Left cardiac atrium (tissue), 4 donors: ENCODE measurements around the gene CELSR1. TPM values are rescaled to one million over a fixed set of nuclear protein-coding genes. Genes with fewer than 3 reads are reported as not detected.

ENCODE experiments used
- ATAC-seq, 2 donors: fragments of 200-7000 bp; cut with Tn5 transposase; one replicate each; pipeline ENCODE4 v1.9.1; 2020; ENCODE audit warnings: mild to moderate bottlenecking in 2 of 2, moderate library complexity in 2 of 2
- DNase-seq: peaks from one replicate; pipeline ENCODE4 v3.0.0-alpha.2; 2020
- intact Hi-C, 2 donors: fragments of 100-400 bp; cut with DNase I; formaldehyde crosslinking; loops; one replicate each; pipeline versions ENCODE4 v1.14.1 to v1.15.1; 2022 to 2023
- long read RNA-seq: library from polyadenylated mRNA; unstranded; transcript quantifications from one replicate; pipeline ENCODE4 v2.0.0, GENCODE V29; 2021
- total RNA-seq, 2 donors: library from RNA; stranded (reverse); fragmentation: NEBNext Ultra II Directional; extraction: Animal tissue kit (Norgen Biotek cat#: 25700); gene quantifications; one replicate each; pipeline ENCODE4 v1.2.1, GENCODE V29; 2021
- donor health status: DM: no; HTN: yes; CAD: no.
- donor health status: DM: no; HTN: yes; CAD: no; lungs with severe emphysema.
- donor health status: DM: yes; HTN: yes; CAD: no.
- donor health status: Dilated cardiomyopathy.

CELSR1 gene, protein sequence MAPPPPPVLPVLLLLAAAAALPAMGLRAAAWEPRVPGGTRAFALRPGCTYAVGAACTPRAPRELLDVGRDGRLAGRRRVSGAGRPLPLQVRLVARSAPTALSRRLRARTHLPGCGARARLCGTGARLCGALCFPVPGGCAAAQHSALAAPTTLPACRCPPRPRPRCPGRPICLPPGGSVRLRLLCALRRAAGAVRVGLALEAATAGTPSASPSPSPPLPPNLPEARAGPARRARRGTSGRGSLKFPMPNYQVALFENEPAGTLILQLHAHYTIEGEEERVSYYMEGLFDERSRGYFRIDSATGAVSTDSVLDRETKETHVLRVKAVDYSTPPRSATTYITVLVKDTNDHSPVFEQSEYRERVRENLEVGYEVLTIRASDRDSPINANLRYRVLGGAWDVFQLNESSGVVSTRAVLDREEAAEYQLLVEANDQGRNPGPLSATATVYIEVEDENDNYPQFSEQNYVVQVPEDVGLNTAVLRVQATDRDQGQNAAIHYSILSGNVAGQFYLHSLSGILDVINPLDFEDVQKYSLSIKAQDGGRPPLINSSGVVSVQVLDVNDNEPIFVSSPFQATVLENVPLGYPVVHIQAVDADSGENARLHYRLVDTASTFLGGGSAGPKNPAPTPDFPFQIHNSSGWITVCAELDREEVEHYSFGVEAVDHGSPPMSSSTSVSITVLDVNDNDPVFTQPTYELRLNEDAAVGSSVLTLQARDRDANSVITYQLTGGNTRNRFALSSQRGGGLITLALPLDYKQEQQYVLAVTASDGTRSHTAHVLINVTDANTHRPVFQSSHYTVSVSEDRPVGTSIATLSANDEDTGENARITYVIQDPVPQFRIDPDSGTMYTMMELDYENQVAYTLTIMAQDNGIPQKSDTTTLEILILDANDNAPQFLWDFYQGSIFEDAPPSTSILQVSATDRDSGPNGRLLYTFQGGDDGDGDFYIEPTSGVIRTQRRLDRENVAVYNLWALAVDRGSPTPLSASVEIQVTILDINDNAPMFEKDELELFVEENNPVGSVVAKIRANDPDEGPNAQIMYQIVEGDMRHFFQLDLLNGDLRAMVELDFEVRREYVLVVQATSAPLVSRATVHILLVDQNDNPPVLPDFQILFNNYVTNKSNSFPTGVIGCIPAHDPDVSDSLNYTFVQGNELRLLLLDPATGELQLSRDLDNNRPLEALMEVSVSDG (N-terminal part only)
- 1 to 10 TPM; 6.5 to 8.1 TPM for total RNA-seq
- long read RNA-seq, partial matches to known transcripts: 6 of 9 reads
- long read RNA-seq, other reads (novel, unspliced or antisense): 3 of 9 reads

DNA sequence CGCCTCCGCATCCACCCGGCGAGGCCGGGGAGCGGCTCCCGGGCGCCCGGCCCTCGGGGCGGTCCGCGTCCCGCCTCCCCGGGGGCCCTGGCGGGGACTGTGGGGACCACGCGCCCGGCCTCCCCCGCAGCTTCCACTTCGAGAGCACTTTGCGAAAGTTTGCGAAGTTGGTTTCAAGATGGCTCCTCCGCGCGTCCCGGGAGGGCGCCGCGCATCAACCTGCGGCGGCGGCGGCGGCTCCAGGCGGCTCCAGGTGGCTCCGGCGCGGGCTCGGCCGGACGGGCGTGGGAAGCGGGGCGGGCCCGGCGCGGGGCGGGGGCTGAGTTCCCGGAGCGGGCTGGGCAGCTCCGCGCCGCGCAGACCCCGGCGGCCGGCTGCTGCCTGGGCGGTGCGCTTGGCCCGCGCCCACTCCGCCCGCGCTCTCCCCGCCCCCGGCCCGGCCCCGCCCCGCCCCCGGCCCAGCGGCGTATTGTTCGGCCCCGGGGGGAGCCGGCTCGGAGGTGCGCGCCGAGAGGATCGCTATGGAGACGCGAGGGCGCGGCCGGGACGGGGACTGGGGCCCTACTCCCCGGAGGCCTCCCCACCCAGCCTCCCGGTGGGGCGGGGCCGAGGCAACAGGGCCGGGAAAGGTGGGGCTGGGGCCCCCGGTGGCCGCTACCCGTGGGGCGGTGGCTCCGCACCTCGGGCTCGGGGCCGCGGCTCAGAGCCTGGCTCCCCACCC lies at the start of gene CELSR1:
CELSR1 (minus strand) TSS at position 396 of the 721 bp plus-strand sequence. CDS start 450 bp downstream, outside the sequence.
- ATAC-seq (peak; percentile 49 to 69), DNase-seq (no peak)
- intact Hi-C loops: no loop called here

DNA sequence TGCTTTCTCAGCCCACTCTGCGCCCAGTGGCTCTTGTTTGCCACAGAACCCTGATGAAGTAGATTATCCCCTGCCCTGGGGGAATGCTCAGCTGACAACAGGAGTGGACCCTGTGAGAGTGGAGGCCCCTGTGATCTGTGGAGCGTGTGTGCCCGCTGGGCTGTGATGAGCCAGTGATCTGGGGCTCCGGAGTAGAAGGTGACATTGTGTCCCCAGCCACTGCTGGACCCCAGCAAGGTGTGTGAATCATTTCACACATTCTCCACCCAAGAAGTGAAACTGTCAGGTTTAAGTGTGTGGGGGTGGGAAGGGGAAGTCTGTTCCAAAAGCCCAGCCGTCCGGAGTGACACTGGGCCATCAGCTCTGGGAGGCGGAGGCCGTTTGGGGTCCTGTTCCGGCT lies 49.6 kb upstream of the CELSR1 start:
- DNase-seq: no peak
- ATAC-seq: no peak
- intact Hi-C loops: no loop called here

DNA sequence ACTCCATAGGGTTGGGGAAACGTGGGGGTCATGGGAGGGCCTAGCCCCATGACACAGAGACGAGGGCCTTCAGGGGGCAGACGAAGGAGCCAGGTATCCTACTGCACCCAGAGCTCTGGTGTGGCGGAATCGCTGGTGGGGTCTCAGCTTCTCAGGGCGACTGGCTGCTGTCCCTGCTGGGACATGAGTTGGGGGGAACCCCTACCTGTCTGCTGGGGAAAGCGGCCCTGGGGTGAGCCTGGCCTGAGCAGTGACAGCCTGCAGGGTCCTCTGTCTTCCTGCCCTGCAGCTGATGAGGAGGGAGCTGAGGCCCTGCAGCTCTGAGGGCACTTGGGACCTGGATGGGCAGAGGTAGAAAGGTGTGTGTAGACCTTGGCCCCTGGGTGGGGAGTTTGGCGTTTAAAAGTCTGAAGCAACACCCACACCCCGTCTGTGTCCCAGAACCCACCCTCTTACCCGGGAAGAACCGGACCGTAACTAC lies 49.2 kb upstream of the CELSR1 start:
- intact Hi-C loops: no loop called here
- ATAC-seq (no peak), DNase-seq (no peak)

DNA sequence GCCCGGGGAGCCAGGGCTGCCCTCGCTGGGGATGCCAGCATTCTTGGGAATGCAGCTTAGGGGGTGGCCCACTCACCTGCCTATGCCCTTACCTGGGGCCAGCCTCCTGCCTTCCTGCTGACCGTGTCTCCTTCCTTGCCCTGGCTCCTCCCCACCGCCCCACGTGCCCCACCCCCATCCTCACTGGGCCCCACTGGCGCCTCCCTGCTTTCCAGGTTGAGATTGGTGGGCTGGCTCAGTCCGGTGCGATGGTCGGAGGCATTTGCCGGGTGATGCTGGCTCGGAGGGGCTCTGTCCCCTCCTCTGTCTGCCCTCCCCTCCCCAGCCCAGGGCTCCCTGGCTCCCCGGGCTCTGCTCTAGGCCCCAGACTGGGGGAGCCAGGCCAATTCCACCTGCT lies 48.7 kb upstream of the CELSR1 start:
- ATAC-seq (no peak), DNase-seq (no peak)
- intact Hi-C loops: no loop called here

DNA sequence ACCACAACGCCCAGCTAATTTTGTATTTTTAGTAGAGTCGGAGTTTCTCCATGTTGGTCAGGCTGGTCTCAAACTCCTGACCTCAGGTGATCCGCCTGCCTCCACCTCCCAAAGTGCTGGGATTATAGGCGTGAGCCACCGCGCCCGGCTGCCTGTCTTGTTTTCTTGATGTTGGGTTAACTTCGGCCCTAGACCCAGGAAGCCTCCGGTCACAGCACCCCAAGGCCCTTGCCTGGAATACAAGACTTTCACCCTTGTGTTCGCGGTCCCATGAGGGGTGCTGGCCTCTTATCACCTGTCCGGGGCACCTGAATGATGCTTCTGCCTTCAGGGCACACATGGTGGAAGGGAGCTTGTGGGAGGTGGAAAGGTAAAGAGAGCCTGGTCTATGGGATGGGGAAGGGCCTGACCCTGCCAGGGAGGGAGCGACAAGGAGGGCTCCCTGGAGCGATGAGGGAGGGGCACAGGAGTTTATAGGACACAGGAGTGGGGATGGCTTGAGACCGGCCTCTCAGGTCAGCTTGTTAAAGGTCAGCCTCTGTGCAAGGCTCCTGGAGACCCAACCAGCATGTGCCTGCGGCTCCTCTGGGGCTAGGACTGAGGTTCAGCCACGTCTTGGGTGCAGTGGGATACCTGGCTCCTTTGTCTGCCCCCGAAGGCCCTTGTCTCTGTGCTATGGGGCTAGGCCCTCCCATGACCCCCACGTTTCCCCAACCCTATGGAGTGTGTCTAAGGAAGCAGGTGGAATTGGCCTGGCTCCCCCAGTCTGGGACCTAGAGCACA lies 48.1 kb upstream of the CELSR1 start:
- DNase-seq: no peak
- no peak for ATAC-seq
- intact Hi-C loops: no loop called here

DNA sequence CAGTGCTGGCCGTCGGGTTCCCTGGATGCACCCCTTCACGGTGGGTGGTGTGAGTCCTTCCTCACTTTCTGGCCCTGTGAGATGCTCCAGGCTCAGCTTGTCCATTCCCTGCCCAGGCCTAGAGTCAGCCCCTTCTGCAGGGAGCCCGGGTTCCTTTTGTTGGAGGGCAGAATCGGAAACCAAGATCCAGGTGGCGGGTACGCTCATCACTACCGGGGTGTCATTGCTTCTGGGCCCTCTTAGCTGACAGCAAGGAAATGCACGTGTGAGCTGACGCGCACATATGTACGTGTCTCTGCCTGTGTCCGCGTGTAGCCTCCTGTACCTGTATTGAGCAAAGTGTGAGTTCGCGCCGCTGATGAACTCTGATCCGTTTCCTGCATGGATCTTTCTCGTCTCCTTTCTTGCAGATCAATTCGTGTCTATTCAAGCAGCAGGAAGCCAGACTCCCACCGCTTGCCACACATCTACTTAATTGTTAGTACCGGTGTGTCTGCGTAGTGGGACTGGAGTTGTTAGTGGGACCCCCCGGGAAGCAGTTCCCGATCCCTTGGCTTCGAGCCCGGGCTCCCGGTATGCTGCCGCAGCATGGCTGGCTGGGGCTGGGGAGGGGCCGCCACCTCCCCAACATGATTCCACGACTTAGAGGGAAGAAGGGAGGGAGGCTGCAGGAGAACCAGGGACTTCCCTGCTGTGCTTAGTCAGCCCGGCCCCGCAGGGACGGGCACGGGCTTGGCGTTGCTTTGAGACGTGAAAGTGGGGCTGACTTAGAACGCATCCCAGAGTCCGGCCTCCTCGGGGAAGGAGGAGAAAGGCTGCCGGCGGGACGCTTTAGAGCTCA lies 46.9 kb upstream of the CELSR1 start:
- ATAC-seq (no peak), DNase-seq (peak; percentile 28)
- intact Hi-C loops: no loop called here

DNA sequence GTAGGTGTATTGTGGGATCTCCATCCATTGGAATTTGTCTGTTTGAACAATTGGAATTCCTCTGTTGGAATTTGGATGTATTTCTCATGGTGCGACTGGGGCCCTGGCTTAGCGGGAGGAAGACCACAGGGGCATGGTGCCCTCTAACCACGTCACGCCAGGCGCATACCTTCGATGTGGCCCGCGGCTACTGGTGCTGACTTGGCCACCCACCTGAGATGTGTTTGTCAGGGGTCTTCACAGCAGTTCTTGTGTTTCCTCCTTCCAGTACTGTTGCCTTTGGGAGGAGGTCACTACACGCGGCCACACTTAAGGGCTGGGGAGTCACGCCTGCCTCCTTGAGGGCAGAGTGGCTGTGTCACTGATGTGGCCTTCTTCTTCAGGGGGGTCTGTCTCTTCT lies 46.2 kb upstream of the CELSR1 start:
- ATAC-seq: no peak

DNA sequence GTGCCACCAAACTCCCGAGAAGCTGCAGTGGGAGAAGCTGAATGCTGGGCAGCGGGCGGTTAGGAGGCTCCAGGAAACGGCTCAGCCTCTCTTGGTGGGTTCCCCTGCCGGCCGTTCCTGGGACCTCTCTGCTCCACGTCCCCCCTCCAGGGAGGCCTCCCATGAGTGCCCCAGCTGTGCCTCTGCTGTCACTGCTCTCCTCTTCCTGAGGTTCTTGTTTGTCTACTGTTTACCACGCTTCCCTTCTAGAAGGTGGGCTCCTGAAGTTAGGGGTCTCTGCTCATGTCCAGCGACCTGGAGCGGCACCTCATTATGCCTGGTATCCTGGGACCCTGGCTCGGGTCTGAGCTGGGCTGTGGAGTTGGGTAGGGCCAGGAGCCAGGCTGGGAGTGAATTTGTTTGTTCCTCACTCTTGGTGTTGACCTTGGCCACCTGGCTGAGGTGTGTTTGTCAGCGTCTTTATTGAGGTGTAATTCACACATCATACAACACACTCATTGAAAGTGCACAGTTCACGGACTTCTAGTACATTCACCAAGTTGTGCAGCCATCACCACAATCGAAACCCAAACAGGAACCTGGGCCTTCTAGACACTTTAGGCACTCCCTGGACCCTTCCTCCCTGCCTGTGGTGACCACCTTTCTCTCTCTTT lies 45.0 kb upstream of the CELSR1 start:
- DNase-seq (no peak), ATAC-seq (no peak)

More for the DNA sequence above, 46.2 kb upstream of the CELSR1 start:
- intact Hi-C loops: no loop called here
- DNase-seq: peak; percentile 11

DNA sequence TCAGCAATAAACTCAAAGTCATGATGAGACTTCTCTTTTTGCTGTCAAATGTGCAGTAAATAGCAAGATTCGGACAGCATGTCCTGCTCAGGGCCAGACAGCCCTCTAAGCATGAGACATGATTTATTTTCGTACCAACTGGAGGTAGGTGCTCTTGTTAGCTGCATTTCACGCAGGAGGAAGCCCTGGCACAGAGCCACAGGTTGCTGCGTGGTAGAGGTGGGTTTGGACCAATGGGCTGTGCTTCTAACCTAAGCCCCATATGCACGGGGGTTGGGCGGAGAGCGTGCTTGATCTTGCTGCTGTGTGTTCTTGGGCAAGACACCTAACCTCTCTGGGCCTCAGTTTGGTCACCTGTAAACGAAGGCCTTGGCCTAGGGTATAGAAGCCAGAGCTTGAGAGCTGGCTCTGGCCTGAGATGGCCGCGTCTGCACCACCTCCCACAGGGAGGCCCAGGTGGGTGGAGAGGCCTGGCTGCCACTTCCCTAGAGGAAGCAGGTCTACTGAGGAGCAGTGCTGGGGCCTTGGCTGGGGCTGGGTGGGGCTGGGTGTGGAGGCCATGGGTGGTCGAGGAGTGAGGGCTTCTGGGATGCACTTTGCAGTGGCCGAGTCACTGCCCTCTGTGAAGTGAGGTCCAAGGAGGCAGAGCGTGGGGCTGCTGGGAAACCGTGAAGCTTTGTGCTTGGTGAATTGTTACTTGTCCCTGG lies 44.3 kb upstream of the CELSR1 start:
- DNase-seq: no peak
- no peak for ATAC-seq
- intact Hi-C loops: no loop called here

More for the DNA sequence above, 45.0 kb upstream of the CELSR1 start:
- intact Hi-C loops: no loop called here

DNA sequence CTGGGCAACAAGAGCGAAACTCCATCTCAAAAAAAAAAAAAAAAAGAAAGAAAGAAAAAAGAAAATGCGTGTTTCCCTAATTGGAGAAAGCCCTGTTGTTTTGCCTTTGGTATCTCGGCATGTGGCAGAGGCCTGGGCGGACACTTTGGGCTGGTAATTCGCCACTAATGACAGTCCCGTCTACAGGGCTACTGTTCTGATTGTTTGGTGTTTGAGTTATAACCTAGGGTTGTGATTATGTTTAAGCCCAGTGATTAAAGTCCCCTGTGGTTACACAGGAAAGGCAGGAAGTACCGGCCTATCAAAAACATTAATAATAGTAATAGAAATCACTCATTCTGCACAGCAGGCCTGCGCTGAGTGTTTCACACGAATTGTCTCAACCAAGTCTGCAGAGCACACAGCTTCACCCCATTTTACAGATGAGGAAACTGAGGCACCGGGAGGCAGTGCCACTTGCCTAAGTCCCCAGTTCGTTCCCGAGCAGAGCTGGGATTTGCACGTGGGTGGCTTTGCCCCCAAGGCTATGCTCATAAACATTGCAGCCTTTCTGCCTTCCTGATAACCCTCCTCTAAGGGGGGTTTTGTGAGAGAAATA lies 43.6 kb upstream of the CELSR1 start:
- ATAC-seq (no peak), DNase-seq (no peak)
- intact Hi-C loops: no loop called here

DNA sequence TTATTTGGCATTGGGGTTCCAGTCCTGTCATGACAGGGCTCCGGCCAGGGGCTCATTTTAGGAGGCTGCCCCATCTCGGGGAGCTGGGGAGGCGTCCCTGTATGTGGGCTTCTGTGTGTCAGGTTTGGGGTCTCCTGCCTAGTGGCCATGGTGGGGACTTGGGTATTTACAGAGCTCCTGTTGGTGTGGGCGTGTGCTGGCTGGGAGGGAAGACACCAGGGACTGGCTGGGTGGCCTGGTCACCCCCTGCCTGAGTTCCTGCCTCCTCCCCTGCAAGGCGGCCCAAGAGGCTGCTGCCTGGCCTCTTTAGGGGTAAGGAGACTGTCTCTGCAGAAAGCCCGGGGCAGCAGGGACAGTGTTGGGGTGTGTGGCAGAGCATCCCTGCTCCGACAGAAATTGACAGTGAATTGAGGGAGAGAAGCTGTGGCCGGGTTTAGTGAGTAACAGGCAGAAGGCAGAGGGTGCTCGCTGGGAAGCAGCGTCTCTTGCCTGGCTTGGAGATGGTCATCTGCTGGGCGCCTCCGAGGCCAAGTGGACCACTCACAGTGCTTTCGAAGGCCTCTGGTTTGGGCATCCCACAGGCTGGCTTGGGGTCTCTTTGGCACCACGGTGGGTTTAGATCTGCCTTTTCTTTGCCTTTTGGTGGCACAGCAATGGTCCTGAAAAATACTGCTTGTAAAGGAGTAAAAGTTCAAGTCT lies 42.5 kb upstream of the CELSR1 start:
- ATAC-seq (no peak), DNase-seq (no peak)
- intact Hi-C loops: loop anchor here (1.0 to 10.0 kb wide), 4 partner anchors 37 to 147 kb away; no protein-coding TSS in a partner anchor

DNA sequence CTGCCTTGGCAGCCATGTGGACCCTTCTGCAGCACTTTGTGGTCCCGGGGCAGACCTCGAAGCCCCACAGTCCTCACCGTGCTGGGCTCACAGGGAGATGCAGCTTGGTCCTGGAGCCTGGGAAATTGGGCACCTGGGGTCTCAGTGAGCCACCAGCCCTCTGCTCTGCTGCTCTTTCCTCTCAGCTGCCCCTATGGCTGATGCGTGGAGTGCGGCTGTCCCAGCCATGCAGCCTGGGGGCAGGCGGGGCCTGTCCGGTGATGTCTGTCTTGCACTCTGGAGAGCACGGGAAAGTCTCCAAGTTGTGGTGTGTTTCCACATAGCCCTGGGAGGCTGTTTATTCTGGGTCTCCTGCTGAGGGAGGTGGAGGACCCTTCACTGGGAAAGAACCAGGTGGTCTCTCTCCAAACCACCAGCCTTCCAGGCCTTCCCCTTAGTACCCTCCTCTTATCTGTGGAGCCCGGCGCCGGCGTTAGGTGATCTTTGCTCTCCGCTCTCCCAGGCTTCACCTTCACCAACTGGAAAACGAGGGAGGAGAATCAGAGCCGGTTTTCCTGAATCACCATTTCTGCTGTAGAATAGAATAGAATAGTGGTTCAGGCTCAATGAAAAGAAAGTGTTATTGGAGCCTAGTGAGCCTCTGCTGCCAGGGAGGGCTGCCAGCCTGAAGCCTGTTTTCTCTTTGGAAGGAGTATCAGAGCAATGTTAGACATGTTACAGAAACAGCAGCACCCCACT lies 41.6 kb upstream of the CELSR1 start:
- ATAC-seq: peak; percentile 47 to 69
- intact Hi-C loops: loop anchor here (1.0 to 10.0 kb wide), 4 partner anchors 38 to 148 kb away; no protein-coding TSS in a partner anchor
- DNase-seq: peak; percentile 75

DNA sequence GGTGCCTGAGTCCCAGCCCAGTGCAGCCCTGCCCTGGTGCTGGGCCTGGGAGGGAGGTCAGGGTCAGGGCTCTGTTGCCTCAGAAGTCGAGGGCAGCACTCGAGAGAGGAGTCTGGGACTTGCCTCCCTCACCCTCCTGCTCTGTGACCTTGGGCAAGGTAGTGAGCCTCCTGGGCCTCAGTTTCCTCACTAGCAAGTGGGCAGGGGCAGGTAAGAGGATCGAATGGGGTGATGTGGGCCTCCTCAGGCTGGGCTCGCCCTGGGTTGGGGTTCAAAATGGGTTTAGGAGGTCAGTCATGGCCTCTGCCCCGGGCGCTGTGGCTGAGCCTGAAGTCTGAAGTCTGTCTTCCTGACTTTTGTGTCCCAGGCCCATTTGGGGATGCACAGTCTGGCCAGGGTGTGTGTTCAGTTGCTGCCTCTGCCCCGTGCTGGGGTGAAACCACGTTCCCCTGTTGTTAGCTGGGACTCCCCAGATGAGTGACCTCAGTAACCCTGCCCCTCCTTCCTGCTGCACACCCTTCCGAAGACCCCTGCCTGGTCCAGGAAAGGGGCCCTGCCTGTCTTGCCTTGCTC lies 40.9 kb upstream of the CELSR1 start:
- intact Hi-C loops: loop anchor here (5.0 to 10.0 kb wide), 3 partner anchors 84 to 149 kb away; no protein-coding TSS in a partner anchor
- ATAC-seq (peak in 1 of 2 donors; percentile 23), DNase-seq (no peak)
